Stimulated activated CD8-positive, alpha-beta memory T cell treated with anti-CD3 and anti-CD28 coated beads, Interleukin-15, amount 100 ng/mL, for 4 hours (primary cell): Measurements from ENCODE around the gene HAGH.

Source experiments
- DNase-seq, 2 donors: peaks; one replicate each; pipeline ENCODE4 v3.0.0-alpha.2; 2020; ENCODE audit warnings: low read depth in 2 of 2

Gene HAGH

GRCh38 chr16:1831186-1832075, 4.8 kb upstream of the HAGH start:
- DNase-seq = no peak

GRCh38 chr16:1830213-1830612, 3.6 kb upstream of the HAGH start:
- DNase-seq = no peak

DNA sequence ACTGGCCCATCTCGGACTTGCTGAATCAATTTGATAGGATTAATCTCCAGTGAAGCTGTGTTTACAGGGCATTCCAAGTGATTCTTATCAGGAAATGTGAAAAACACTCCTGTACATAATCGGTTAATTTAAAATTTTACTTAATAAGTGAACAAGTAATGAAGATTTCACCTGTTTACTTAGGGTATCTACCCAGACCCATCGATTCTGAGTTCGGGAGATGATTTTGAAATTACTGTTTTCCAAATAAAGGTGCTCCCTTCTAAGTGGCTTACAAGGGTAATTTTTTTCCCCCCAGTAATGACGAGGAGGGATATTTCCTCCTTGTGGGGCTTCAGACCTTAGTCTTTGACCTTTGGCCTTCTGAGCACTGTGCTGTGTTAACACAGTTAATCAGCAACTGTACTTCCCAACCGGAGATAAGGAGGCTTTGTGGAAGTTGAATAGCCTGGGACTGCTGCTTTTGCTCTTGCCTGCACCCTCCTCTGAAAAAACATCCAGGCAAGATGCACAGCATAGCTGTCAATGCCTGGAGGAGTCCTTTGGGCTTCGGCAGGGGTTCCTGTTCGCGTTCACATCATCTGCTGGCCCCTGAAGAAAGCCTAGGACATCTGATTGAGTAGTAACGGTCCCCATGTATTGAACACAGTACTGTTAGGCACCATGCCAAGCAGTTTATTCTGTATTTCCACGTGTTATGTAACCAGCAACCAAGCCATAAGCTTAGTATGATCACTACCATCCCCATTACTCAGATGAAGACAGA, 2.2 kb upstream of the HAGH start:
- DNase-seq = no peak

DNA sequence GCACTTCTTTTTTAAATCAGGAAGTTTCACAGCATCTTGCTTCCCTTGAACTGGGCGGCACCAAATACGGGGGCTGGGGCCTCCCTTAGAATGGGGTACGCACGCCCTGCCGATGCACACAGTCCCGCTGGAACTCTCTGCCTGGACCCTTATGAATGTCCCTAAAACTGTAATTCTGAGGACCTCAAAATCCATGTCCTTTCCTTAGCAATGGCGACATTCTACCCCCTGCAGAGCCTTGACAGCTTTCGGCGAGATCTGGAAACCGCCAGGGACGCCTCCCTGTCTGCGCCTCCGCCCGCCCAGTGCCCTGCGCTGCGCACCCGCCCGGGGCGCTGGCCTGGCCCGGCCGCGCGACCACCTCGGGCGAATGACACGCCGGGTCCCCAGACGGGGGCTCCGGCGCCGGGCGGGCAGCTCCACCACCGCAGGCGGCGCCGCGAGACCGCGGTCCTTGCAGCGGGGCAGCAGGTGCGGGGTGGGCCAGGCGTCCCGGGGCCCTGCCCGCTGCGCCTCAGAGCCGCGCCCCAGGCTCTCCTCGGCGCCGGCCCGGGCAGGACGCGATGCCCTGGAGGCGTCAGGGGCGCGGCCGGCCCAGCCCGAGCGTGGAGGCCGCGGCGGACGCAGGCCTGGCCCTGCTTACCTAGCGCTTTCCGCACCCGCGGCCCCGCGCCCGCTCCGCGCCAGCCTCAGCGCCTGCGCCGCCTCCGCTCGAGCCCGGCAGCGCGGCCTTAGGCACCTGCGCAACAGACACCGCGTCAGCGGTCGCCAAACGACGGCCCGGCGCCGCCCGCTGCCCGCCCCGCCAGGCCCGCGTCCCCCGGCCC, 548 bp downstream of the HAGH start:
- peak; percentile 26 to 61 for DNase-seq

DNA sequence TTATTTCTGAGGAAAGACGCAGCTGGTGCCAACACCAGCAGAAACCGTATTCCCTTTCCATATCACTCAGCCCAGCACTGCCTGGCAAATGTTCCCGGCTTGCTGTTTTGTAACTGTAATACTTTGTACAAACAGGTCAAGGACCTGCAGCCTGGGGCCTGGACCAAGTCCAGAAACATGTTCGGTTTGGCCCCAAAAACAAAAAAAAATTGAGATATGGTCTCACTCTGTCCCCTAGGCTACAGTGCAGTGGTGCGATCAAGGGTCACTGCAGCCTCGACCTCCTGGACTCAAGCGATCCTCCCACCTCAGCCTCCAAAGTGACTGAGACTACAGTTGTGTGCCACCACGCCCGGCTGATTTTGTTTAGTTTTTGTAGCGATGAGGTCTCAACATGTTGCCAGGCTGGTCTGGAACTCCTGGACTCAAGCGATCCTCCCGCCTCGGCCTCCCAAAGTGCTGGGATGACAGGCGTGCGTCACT, 1.2 kb downstream of the HAGH start:
- no peak for DNase-seq

DNA sequence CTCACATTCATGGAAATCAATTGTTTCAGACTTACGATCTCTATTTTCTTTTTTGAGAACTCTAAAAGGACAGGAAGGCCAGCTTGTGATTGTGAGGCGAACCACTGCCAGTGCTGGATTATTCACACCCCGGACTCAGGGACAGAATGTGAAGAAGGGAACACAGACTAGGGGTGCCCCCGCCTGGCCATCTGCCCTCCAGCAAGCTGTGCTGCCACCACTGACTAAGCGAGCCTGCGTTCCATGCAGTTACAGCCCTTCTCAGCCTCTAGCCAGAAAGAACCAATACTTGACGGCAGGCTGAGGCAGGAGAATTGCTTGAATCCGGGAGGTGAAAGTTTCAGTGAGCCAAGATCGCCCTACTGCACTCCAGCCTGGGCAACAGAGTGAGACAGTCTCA, 2.8 kb downstream of the HAGH start:
- DNase-seq = no peak

GRCh38 chr16:1822801-1823200, 3.8 kb downstream of the HAGH start:
- DNase-seq = no peak

- no peak for DNase-seq
Measured at GRCh38 chr16:1821861-1822611, 4.6 kb downstream of the HAGH start.

- no peak for DNase-seq
Measured at GRCh38 chr16:1820946-1821290, 5.7 kb downstream of the HAGH start.

GRCh38 chr16:1820096-1820945, 6.3 kb downstream of the HAGH start:
- DNase-seq = no peak

- no peak for DNase-seq
Measured at GRCh38 chr16:1819611-1820010, 7.0 kb downstream of the HAGH start.

GRCh38 chr16:1818873-1819525, 7.6 kb downstream of the HAGH start:
- no peak for DNase-seq

GRCh38 chr16:1818204-1818872, 8.3 kb downstream of the HAGH start:
- no peak for DNase-seq

DNA sequence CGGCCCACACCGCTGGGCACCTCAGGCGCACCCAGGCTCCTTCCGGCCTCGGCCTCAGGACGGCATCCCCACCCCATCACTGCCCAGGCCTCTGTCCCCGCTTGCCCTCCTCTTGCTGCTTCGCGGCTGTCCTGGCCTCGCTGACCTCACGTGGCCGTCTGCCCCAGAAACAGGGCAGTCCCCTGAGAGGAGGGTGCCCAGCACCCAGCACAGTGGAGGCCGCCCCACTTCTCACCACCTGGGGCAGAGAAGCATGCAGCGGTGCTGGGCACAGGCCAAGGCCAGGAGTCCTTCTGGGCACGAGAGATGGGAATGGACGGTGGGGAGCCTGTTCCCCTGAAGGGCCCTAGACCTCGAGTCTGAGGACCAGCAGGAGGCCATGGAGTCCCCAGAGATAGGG, 8.9 kb downstream of the HAGH start:
- DNase-seq = no peak

GRCh38 chr16:1817276-1817589, 9.4 kb downstream of the HAGH start:
- no peak for DNase-seq

- no peak for DNase-seq
Measured at GRCh38 chr16:1816396-1817275, 10.0 kb downstream of the HAGH start.

DNA sequence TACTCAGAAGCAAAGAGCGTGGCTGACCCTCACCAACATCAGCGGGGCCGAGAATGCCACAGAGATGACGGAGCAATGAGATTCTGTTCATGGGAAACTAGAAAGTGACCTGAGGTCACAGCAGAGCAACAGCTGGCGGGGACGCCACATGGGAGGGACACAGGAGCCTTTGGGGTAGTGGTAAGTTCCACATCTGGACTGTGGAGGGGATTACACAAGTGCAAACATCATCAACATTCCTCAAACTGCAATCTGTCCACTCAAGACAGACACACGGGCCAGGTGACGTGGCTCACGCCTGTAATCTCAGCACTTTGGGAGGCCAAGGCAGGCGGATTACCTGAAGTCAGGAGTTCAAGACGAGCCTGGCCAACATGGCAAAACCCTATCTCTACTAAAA, 11.2 kb downstream of the HAGH start:
- DNase-seq = no peak

DNA sequence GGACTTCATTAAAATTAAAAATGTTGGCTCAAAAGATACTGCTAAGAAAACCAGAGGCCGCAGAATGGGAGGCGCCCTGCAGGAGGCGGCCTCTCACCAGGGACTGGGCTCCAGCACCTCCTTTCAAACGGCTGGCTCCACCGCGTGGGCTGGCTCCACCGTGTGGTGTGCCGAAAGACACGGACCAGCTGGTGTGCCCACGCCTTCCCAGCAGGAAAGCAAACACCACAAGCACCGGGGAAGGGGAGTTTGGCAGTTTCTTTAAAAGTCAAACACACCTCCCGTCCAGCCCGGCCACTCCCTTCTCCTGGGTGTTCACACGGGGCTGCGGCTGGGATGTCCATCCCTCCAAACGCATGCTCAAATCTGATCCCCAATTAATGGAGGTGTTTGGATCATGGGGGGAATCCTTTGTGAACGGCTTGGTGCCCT, 13.9 kb downstream of the HAGH start:
- DNase-seq = peak in 1 of 2 donors; percentile 3
